ENCODE results near the gene DAPP1.
"Not testable (repeated sequence)": the region's sequence is repeated elsewhere in the genome, so short reads cannot be mapped to it uniquely, and the experiment has no call there.

The DAPP1 gene, protein sequence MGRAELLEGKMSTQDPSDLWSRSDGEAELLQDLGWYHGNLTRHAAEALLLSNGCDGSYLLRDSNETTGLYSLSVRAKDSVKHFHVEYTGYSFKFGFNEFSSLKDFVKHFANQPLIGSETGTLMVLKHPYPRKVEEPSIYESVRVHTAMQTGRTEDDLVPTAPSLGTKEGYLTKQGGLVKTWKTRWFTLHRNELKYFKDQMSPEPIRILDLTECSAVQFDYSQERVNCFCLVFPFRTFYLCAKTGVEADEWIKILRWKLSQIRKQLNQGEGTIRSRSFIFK

DNA sequence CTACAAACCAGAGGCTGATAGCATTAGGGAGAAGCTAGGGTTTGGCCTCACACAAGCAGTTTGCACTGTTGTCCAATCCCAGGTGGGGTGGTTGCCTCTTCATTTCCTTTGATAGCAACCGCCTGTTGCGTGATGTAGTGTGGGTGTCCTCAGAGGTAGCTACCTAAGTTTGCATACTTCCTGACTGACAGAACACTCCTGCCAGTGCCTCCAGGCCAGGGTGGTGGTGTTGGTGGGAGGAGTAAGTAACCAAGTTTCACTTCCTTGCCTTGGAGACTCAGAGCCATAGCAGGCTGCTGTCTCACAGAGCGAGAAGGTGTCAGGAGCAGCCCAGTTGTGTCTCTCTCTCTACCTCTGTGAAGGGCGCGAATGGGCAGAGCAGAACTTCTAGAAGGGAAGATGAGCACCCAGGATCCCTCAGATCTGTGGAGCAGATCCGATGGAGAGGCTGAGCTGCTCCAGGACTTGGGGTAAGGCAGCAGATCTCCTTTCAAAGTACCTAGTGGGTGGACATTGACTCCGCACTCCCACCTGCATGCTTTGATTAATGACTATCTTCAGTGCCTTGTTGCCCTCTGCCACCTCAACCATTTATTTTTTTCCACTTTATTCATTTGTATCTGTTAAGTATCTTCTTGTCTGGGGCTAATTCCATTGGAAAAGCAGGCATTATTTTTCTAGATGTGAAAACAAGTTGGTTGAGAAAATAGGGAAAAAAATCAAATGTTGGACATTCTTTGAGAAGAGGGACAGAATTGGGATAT lies at the start of gene DAPP1:
Gene DAPP1, plus strand, starts transcription at position 283 of the 764 bp plus-strand sequence. Its CDS starts 87 bp downstream, at position 370.
- peak; percentile 52 to 60 for DNase-seq (ENCODE audit: low read depth in 2 of 2)

DNA sequence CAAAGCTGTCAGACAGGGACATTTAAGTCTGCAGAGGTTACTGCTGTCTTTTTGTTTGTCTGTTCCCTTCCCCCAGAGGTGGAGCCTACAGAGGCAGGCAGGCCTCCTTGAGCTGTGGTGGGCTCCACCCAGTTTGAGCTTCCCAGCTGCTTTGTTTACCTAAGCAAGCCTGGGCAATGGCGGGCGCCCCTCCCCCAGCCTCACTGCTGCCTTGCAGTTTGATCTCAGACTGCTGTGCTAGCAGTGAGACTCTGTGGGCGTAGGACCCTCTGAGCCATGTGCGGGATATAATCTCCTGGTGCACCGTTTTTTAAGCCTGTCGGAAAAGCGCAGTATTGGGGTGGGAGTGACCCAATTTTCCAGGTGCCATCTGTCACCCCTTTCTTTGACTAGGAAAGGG lies 45.8 kb upstream of the DAPP1 start:
- not testable (repeated sequence) for DNase-seq (ENCODE audit: low read depth in 2 of 2)

DNA sequence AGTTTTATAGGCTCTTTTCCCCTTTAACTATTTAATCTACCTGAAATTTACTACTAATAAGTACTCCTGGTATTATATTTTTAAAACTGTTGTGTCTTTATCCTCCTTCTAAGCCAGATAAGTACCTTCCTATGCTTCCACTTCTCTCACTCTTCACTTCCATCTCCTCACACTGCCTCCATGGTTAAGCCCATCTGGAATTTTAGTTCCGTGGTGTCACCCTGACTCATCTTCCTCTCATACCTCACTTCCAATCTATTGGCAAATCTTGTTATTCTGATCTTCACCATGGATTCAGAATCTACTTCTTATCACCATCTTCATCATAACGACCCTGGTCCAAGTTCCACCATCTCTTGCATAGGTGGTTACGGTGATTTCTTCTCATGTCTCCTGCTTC lies 32.7 kb upstream of the DAPP1 start:
- DNase-seq (ENCODE audit: low read depth in 2 of 2) = no peak

DNA sequence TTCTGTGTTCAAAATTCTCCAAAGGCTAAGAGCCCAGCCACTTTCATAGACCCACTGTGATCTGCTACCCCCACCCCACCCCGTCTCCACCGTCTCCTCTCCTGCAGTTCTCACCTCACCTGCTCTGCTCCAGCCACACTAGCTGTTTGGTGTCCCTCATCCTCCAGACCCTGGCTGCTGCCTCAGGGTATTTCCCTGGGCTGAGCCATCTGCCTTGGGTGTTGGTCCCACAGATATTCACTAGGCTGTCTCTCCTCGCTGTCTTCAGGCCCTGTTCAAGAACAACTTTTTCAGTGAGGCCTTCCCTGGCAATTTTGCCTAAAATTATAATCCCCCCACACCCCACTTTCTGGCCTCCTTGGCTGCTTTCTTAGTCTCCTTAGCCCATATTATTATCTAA lies 31.8 kb upstream of the DAPP1 start:
- no peak for DNase-seq (ENCODE audit: low read depth in 2 of 2)

DNA sequence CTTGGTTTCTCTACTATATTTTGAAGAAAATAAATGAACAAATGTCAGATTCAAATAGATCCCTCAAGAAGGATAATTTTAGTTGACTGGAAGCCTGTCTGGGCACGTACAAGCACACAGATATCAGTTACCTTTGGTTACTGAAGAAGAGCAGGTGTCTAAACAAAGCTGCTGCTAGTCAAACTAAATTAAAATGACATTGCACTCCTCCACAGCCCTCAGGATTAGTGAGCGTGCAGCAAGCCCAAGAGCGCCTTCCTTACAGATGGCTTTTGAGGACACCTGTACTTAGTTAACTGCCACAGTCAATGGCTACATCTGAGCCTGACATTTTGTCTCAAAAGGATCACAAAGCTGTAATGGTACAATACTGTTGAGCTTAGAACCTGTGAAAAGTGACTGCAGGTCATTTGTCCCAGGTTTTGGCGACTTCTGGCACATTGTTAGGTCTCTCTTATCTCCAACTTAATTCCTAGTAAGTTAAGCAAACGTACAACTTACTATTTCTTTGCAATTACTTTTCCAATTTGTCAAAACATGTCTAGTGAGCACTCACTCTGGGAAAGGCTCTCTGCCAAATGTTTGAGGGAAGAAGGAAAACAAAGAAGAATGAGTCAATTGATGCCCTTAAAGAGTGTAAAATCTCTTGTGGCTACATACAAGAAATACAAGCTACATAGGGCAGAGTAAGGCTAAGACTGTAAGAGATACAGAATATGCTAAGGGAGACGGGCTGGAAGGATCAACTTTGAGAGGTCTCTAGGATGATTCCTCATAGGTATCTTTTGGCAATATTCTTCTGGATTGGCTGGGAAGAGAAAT lies 25.6 kb upstream of the DAPP1 start:
- no peak for DNase-seq (ENCODE audit: low read depth in 2 of 2)

DNA sequence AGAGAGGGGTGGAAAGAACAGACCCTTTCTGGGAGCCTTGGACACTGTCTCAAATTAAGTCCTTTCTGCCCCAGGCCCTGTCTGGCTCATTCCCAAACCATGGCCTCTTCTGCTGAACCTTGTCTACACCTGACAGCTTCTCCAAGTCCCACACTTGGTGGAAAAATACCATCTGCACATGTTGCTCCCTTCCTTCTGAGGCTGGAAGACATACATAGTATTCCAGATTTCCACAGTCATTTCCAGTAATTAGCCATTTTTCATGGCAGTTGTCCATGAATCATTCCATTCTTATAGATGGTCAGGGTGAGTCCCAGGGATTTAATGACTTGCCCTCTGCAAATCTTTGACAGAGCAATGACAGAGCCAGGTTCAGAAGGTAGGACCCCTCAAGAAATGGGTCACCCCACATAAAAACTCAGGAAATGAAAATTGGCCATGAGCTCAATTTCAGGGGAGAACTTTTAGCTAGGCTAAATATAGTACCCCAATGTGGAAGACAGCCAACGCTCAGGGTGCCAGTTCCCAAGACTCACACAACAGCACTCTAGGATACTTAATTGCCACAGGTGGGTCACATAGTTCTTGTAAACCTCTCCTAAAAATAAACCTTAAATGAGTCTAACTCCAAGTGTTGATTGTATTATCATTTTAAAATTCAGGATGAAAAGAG lies 16.2 kb upstream of the DAPP1 start:
- no peak for DNase-seq (ENCODE audit: low read depth in 2 of 2)

DNA sequence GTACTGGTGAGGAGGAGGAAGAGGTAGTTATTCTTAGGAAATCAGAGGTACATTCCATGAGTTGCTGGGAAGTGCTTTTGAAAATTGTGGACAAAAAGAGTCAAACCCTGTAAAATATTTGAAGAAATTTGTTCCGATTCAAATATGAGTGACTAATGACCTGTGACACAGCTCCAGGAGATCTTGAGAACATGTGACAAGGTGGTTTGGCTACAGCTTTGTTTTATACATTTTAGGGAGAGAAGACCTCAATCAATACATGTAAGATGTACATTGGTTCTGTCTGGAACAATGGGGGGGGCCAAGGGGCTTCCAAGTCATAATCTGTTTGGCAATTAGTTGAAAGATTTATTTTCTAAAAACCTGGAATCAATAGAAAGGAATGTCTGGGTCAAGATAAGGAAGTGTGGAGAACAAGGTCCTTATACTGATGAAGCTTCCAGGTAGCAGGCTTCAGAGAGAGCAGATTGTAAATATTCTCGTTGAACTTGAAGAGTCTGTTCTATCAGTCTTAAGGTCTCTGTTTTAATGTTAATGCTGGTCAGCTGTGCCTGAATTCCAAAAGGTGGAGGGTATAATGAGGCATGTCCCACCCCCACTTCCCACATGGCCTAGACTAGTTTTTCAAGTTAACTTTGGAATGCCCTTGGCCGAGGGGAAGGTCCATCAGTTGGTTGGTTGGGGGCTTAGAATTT lies 15.5 kb upstream of the DAPP1 start:
- no peak for DNase-seq (ENCODE audit: low read depth in 2 of 2)

DNA sequence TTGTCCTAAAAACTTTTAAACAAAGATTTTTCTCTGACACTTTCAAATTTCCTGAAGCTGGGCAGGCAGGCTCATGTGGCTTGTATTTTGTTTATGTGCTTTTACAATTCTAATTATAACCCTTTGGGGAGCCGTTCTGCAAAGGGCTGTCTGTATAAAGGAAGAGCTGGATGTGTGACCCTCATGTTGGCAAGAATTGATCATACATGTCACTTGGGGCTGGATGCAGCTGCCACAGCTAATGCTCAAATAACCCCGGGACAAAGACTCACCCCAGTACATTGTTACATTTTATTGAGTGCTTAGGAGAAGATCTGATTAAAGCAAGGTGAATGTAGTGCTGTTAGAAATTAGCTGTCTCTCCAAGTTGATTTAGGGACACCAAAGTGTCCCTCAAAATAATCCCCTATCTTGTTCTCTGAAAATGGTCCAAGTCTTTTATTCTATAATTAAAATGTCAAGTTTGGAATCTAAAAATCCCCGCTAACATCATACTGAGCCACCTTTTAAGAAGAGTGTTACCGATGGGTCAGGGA lies 13.0 kb upstream of the DAPP1 start:
- DNase-seq (ENCODE audit: low read depth in 2 of 2) = no peak

DNA sequence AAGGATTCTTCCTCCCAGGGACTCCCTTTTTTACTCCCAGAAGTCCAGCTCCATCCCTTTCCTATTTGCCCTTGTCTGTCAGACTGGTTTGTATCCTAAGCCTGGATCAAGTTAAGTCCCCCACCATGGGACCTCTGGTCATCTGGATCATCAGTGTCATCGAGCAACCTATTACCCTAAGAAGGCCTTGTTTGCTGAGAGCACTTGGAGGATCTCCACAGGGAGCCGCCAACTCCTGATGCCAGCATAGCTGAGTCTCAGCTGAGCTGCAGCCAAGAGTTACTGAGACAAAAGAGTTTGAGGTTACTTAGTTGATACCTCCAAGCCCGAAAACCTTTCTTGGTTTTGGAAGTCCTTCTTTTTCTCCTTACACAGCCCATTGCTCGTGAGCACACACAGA lies 10.1 kb upstream of the DAPP1 start:
- no peak for DNase-seq (ENCODE audit: low read depth in 2 of 2)

DNA sequence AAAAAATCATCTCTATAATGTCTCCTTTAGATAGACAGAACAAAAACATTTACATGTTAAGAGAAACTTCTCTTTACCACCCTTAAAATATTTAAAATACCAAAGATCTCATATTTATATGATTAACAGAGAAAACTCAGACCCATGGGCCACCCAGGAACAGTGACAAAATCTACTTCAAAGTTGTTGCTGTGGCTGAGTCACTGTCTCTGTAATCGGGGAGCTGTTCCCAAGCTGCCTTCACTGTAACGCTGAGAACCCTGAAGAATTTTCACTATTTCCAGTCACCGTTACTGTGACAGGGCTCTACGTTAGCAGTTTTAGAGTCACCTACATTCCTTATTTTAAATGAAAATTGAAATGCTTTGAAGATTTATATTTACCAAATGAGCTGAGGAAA lies 9.0 kb upstream of the DAPP1 start:
- DNase-seq (ENCODE audit: low read depth in 2 of 2) = no peak

DNA sequence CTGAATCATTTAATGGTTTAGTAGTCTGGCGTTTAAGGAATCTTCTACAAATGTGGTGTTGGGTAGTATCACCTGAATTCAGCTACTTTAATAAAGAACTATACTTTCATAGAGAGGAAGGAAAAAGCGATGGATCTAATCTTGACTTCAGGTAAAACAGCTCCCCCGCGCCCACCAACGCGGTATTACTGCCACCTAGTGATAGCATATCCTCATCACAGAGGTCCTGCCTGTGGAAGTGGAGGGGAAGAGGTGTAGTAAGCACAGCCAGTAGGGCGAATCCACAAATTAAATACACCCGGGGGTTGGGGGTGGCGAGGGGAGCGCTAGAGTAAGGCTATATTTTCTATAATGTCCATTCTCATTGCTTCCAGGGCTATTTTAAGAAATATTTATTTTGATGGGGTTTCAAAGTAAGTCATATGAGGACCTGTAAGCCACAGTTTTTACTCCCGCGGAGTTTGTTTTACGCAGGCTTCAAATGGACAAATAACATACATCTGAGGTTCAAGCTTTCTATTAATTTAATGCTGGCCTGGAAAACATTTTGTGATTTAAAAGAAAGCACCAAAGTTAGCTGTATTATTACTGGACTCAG lies 8.3 kb upstream of the DAPP1 start:
- peak; percentile 45 to 61 for DNase-seq (ENCODE audit: low read depth in 2 of 2)

DNA sequence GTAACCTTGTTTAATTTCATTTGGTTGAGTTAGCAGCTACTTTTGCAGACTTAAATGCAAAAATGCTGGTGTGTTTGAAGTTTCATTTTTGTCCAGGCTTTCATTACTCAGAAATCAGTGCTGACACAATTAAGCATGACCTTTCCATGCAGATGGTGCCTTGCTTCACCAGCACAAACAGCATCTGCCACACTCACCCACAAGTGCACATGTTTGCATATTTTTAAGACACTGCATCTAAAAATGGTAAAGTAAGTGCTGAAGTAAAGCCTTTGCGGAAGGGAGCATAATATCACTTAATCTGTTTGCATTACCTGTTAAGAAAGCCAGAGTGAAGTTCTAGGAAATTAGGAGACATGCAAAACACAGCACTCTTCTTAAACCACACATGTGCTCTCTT lies 7.3 kb upstream of the DAPP1 start:
- DNase-seq (ENCODE audit: low read depth in 2 of 2) = no peak

DNA sequence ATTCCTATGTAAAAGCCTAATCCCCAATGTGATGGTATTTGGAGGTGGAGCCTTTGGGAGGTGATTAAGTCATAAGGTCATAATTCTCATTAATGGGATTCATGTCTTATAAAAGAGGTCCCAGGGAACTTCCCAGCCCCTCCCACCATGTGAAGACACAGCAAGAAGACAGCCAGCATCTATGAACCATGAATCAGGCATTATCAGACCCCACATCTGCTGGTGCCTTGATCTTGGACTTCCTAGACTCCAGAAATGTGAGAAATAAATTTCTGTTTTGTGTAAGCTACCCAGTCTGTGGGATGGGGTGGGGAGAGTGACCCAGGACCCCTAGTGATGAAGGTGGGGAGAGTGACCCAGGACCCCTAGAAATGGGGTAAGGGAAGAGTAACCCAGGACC lies 6.1 kb upstream of the DAPP1 start:
- DNase-seq (ENCODE audit: low read depth in 2 of 2) = no peak

DNA sequence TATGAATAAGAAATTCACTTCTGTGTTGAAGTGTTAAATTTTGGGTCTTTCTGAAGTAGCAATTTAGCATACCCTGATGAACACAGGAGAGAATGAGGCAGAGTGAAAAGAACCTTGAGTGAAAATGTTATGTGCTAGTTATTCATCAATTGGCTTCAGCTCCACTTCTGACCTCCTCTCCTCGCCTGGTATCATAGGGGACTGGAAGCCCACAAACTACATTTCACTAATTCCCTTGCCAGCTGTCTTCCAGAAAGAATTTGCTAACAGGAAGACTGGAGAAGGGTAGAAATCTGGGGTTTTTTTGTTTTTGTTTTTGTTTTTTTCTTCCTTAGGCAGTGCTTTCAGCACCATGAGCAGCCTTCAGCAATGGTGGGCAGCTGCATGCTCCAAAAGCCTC lies 5.5 kb upstream of the DAPP1 start:
- no peak for DNase-seq (ENCODE audit: low read depth in 2 of 2)

DNA sequence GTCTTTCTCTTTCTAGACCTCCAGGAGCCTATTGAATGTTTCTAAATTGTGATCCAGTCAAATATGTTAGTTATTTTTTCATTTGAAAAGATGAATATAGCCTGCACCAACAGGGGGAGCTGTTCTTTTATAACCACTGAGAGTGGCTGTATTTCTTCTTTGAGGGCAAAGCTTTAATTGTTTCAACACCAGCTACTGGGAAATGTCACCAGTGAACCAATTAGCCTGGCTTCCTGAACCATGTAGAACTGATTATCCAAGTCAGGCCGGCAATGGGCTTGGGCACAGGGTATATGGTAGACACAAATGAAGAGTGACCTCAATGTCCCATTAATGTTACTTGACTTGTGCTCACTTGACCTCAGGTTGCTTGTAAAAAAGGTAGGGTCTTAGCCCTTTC lies 4.8 kb upstream of the DAPP1 start:
- DNase-seq (ENCODE audit: low read depth in 2 of 2) = peak in 1 of 2 experiments; percentile 46

DNA sequence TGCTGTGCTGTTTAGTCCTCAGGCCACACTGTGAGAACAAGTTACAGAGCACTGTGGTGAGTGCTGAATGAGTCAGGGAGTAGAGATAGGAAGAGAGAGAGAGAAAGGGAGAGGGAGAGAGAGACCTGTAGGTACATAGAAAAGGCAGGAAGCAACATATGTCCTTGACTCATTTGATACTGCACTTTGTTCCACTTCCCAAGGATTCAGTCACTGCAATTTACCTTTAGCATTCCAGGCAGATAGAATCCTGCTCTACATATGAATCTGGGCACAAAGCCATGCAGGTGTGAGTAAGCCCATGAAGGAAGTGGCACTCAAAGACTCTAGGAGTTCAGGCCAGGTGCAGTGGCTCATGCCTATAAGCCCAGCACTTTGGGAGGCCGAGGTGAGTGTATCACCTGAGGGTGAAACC lies 1.0 kb upstream of the DAPP1 start:
- DNase-seq (ENCODE audit: low read depth in 2 of 2) = no peak

DNA sequence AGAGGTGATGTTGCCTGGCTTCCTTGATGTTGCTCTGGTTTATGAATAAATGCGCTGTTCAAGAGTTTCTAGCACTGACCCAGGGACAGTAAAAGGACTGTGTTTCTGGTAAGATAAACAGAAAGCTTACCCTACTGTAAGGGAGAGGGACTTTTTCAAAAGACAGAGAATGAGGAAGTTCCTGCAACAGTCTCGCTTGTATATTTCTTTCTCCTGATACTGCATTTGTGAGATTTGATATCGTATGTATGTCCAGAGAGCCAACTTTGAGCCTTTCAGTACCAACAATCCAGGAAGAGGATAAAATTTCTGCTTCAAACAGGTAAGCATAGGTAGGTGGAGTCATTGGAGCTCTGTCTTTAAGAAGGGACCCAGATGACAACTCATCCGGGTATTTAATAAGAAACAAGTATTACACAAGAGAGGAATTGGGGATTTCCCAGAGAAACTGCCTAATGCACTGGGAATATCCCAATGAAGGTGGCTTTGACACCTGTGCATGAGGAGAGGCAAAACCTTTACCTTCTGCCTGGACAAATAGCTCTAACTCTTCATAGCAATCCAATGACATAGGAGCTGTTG lies 773 bp downstream of the DAPP1 start:
- DNase-seq (ENCODE audit: low read depth in 2 of 2) = no peak

DNA sequence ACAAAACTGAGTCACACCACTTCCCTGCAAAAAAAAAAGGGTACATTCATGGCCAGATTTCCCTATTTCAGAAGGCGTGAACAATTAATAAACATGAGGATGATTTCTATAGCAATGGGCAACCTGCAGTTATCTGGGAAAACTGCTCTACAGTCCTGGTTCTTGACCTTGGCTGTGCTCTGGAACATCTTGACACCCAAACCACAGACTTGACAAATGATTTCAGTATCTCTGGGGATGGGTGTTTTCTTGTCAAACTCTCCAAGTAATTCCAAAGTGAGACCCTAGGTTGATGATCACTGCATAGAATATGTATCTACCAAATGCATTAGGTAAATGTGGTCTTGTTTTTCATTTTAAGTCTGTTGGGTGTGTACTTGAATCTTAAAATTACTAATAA lies 2.0 kb downstream of the DAPP1 start:
- no peak for DNase-seq (ENCODE audit: low read depth in 2 of 2)

DNA sequence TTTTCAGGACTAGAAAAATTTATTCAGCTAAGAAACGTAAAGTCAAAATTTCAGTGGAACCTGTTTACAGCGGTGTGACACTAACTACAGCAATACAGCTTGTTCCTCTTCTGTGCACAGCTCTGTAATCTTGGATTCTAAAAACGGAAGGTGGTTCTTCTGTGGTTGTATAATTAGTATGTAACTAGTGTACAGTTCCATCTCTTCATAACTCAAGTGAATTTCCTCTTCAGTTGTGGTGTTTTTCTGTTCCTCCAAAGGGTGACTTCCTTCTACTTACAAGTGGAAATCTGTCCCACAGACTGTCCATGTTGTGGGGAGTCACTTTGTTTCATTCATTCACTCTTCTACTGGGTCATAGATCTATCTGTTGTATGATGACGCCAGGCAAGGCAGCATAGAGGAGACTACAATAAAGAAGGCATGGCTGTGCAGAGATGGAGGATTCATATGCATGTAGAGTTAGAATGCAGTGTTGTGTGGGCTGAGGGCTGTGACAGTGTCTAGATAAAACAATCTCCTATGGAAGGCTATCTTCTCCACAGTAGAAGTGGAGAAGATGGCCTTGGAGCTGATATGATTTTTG lies 5.4 kb downstream of the DAPP1 start:
- DNase-seq (ENCODE audit: low read depth in 2 of 2) = no peak

DNA sequence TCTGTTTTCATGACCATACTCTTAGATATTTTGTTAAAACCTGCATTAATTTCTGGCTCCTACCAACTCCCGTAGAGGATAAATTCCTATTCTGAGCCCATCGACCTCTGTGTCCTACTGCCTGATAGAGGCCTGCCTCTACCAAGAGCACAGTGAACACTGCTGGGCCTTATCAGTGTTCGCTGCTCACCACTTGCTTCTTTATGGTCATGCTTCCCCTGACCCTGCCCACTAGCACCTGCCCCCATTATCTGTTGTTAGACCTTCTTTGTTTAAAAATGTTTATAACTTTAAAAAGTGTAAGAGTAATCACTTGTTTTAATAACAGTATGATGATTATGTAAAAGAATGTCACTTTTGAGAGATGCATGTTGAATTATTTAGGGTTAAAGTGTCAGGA lies 6.1 kb downstream of the DAPP1 start:
- DNase-seq (ENCODE audit: low read depth in 2 of 2) = no peak
